Measurements from ENCODE around the gene MALRD1. TPM values are rescaled to one million over a fixed set of nuclear protein-coding genes. Genes with fewer than 3 reads are reported as not detected.

The MALRD1 gene
- total and polyA plus RNA-seq, 2 donors (not counting 1 experiment from before 2014, with no cell fraction given), result 0.62 to 1.7 TPM

GRCh38 chr10:19541299-19541698, 492.7 kb downstream of the MALRD1 start:
- TF ChIP-seq, protein P1, sequence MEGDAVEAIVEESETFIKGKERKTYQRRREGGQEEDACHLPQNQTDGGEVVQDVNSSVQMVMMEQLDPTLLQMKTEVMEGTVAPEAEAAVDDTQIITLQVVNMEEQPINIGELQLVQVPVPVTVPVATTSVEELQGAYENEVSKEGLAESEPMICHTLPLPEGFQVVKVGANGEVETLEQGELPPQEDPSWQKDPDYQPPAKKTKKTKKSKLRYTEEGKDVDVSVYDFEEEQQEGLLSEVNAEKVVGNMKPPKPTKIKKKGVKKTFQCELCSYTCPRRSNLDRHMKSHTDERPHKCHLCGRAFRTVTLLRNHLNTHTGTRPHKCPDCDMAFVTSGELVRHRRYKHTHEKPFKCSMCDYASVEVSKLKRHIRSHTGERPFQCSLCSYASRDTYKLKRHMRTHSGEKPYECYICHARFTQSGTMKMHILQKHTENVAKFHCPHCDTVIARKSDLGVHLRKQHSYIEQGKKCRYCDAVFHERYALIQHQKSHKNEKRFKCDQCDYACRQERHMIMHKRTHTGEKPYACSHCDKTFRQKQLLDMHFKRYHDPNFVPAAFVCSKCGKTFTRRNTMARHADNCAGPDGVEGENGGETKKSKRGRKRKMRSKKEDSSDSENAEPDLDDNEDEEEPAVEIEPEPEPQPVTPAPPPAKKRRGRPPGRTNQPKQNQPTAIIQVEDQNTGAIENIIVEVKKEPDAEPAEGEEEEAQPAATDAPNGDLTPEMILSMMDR (conservative IDR thresholded peaks at IDR 0.05 in 1 of 2, IDR thresholded peaks at IDR 0.05 in 1 of 2; ENCODE audit: low read depth in 1 of 2, low read length in 2 of 2), result no peak
- TF ChIP-seq EZH2 (IDR thresholded peaks at IDR 0.05; ENCODE audit: low read length, missing control alignments), result no peak
- H3K9ac ChIP-seq (ENCODE audit: insufficient read depth, low read length), result no peak overlapping the region
- no peak for DNase-seq (ENCODE audit: low read depth in 2 of 2)
- no peaks in the 10 kb centered on the region for H3K4me1 ChIP-seq (ENCODE audit: control insufficient read depth, extremely low read depth, insufficient read depth, low read length)
- H2AFZ ChIP-seq (ENCODE audit: low read length), result no peak overlapping the region
- no peak overlapping the region for H3K4me2 ChIP-seq (ENCODE audit: extremely low read depth, insufficient read depth, low read length)
- H3K27ac ChIP-seq (ENCODE audit: insufficient read depth, low read length), result no peak overlapping the region
- no peak overlapping the region for H3K4me3 ChIP-seq (replicated peaks in 1 of 4; ENCODE audit: control extremely low read depth in 1 of 4, insufficient read depth in 1 of 4, low read depth in 3 of 4, low read length in 4 of 4)
- no peaks in the 10 kb centered on the region for H4K20me1 ChIP-seq (ENCODE audit: control insufficient read depth, extremely low read depth, insufficient read depth, low read length)
- H3K9me3 ChIP-seq (ENCODE audit: control insufficient read depth, insufficient read depth, low read depth, low read length), result no peaks in the 10 kb centered on the region
- H3K27me3 ChIP-seq (ENCODE audit: control insufficient read depth, insufficient read depth, low read length), result no peaks in the 10 kb centered on the region
- no peaks in the 10 kb centered on the region for H3K36me3 ChIP-seq (ENCODE audit: control insufficient read depth, insufficient read depth, low read length)
- no peaks in the 10 kb centered on the region for H3K79me2 ChIP-seq (ENCODE audit: control insufficient read depth, insufficient read depth, low read length)

DNA sequence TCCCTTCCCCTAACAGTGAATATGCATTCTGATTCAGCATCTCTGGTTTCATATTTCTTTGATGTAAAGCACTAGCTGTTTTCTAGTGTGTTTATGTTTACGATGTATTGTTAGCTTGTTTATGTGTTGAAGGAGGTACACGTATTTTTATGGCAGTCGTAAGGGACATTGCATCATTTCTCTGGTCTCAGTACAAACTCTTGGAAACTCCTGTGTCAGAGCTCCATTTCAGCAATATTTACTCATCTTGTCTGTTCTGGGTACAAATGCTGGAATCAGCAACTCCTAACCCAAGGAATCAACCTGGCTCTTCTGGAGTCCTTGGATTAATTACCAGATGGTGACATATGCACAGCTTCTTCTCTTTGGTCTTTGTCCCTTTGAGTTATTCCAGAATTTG, 497.6 kb downstream of the MALRD1 start:
- Histone ChIP-seq H4K20me1 (ENCODE audit: control insufficient read depth, extremely low read depth, insufficient read depth, low read length) (no peaks in the 10 kb centered on the region), H3K4me3 (replicated peaks in 1 of 4; ENCODE audit: control extremely low read depth in 1 of 4, insufficient read depth in 1 of 4, low read depth in 3 of 4, low read length in 4 of 4) (no peak overlapping the region), H3K9ac (ENCODE audit: insufficient read depth, low read length) (no peak overlapping the region), H3K4me2 (ENCODE audit: extremely low read depth, insufficient read depth, low read length) (no peak overlapping the region), H3K36me3 (ENCODE audit: control insufficient read depth, insufficient read depth, low read length) (no peaks in the 10 kb centered on the region), H3K27ac (ENCODE audit: insufficient read depth, low read length) (no peak overlapping the region), H3K27me3 (ENCODE audit: control insufficient read depth, insufficient read depth, low read length) (no peaks in the 10 kb centered on the region), H3K4me1 (ENCODE audit: control insufficient read depth, extremely low read depth, insufficient read depth, low read length) (no peaks in the 10 kb centered on the region), H3K79me2 (ENCODE audit: control insufficient read depth, insufficient read depth, low read length) (no peaks in the 10 kb centered on the region), H2AFZ (ENCODE audit: low read length) (no peak overlapping the region), H3K9me3 (ENCODE audit: control insufficient read depth, insufficient read depth, low read depth, low read length) (no peaks in the 10 kb centered on the region)
- TF ChIP-seq, protein P1 (conservative IDR thresholded peaks at IDR 0.05 in 1 of 2, IDR thresholded peaks at IDR 0.05 in 1 of 2; ENCODE audit: low read depth in 1 of 2, low read length in 2 of 2), result no peak
- TF ChIP-seq EZH2 (IDR thresholded peaks at IDR 0.05; ENCODE audit: low read length, missing control alignments), result no peak
- DNase-seq (ENCODE audit: low read depth in 2 of 2), result no peak

DNA sequence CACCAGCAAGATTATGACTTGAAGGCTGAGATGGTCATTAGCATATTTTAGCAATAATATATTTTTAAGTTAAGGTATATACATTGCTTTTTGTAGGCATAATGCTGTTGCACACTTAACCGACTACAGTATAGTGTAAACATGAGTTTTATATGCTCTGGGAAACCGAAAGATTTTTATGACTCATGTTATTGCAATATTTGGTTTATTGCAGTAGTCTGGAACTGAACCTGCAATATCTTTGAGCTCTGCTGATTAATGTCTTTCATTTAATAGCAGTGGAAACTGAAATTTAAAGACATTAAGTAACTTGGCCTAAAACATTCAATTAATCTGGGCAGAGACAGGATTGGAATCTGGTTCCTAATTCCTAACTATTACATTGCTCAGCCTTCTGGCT, 500.9 kb downstream of the MALRD1 start:
- no peak overlapping the region for H3K9ac ChIP-seq (ENCODE audit: insufficient read depth, low read length)

More for the DNA sequence above, 500.9 kb downstream of the MALRD1 start:
- no peaks in the 10 kb centered on the region for H3K9me3 ChIP-seq (ENCODE audit: control insufficient read depth, insufficient read depth, low read depth, low read length)
- peak in 1 of 2 donors; percentile 74 for DNase-seq (ENCODE audit: low read depth in 2 of 2)
- TF ChIP-seq EZH2 (IDR thresholded peaks at IDR 0.05; ENCODE audit: low read length, missing control alignments), result no peak
- TF ChIP-seq, protein P1 (conservative IDR thresholded peaks at IDR 0.05 in 1 of 2, IDR thresholded peaks at IDR 0.05 in 1 of 2; ENCODE audit: low read depth in 1 of 2, low read length in 2 of 2), result no peak
- no peak overlapping the region for H2AFZ ChIP-seq (ENCODE audit: low read length)
- no peaks in the 10 kb centered on the region for H3K36me3 ChIP-seq (ENCODE audit: control insufficient read depth, insufficient read depth, low read length)
- no peak overlapping the region for H3K27ac ChIP-seq (ENCODE audit: insufficient read depth, low read length)
- H3K4me1 ChIP-seq (ENCODE audit: control insufficient read depth, extremely low read depth, insufficient read depth, low read length), result no peaks in the 10 kb centered on the region
- H3K4me3 ChIP-seq (replicated peaks in 1 of 4; ENCODE audit: control extremely low read depth in 1 of 4, insufficient read depth in 1 of 4, low read depth in 3 of 4, low read length in 4 of 4), result no peak overlapping the region
- H3K79me2 ChIP-seq (ENCODE audit: control insufficient read depth, insufficient read depth, low read length), result no peaks in the 10 kb centered on the region
- H3K27me3 ChIP-seq (ENCODE audit: control insufficient read depth, insufficient read depth, low read length), result no peaks in the 10 kb centered on the region
- no peak overlapping the region for H3K4me2 ChIP-seq (ENCODE audit: extremely low read depth, insufficient read depth, low read length)
- H4K20me1 ChIP-seq (ENCODE audit: control insufficient read depth, extremely low read depth, insufficient read depth, low read length), result no peaks in the 10 kb centered on the region

Data from fibroblast of lung (primary cell).